Heart left ventricle (tissue), 13 donors: ENCODE data around the gene PCED1B.

ENCODE experiments used
- CTCF ChIP-seq, 12 donors: fragments of 200-600 bp; sonication (generic) in 4 of 12; IDR thresholded peaks; one replicate each; pipeline versions ENCODE4 v1.5.0 to v1.8.0; 2018 to 2022; ENCODE audit warnings: antibody characterized with exemption in 12 of 12, mild to moderate bottlenecking in 5 of 12
- POLR2A ChIP-seq, 2 donors: fragments of 450-650 bp; IDR thresholded peaks; one replicate each; pipeline ENCODE4 v1.6.1; 2017; ENCODE audit warnings: antibody characterized with exemption in 2 of 2, mild to moderate bottlenecking in 2 of 2, moderate library complexity in 2 of 2
- donor health status: ischemic (EF 13 %, LVEDD 7.1; RV severe dilation, severe dysfunction).
- donor health status: DM: no; HTN: yes; CAD: no.
- donor health status: DM: no; HTN: no; CAD: no.
- donor health status: ischemic (EF 25% LVEDD 6.9; RV normal size, moderate dysfunction).
- donor health status: ischemic (EF 25% LVEDD 5.7; RV mildly dilated, moderate dysfunction).
- donor health status: ischemic (EF 35%, LVEDD 5.7; RV mildly dilated, moderate dysfunction).
- donor health status: nonischemic (EF 11% LVEDD 7.7; RV severe dilation, severe dysfunction).
- donor health status: DM: yes; HTN: yes; CAD: no.
- donor health status: PGD.
- donor health status: ischemic (EF 29% LVEDD 5.4; RV normal size, mild dysfunction).
- donor health status: nonischemic (EF 23%, LVEDD 6.1; RV moderate dilation, normal function).

GRCh38 chr12:47085815-47086252 is 6.4 kb downstream of the PCED1B start:
- no peak for TF ChIP-seq CTCF (IDR thresholded peaks at IDR 0.05)
- no peak for TF ChIP-seq POLR2A (IDR thresholded peaks at IDR 0.05)
